Measurements from ENCODE around the gene MAP4K3.

Gene MAP4K3

DNA sequence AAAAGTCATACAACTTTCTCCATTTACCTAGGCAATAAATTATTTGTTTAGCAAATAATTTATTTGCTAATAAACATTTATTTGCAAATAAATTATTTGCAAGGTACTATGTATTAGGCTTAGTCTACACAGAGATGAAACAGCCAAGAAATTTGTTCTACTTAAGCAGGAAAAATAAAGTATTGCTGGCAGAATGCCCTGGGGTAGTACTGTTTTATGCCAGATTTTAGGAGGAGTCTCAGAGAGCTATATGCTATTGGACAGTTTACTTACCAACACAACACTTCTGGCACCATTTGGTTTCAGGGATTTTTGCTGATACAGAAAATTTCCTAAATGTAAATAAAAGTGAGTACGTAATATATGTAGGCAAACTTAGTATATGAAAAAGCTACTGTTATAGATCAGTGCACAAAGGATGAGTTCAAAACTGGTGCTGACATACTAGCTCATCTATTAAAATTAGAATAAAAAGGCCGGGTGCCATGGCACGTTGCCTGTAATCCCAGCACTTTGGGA lies 170.1 kb downstream of the MAP4K3 start:
- no peak overlapping the region for H3K27ac ChIP-seq
- no peaks in the 10 kb centered on the region for H3K9me3 ChIP-seq
- H3K36me3 ChIP-seq, result no peaks in the 10 kb centered on the region
- H3K4me1 ChIP-seq (ENCODE audit: control insufficient read depth in 1 of 2, insufficient read depth in 1 of 2, low read depth in 1 of 2, low read length in 1 of 2), result no peaks in the 10 kb centered on the region
- H3K27me3 ChIP-seq, result no peaks in the 10 kb centered on the region
- no peak overlapping the region for H3K4me3 ChIP-seq (ENCODE audit: low read depth in 1 of 2, low read length in 1 of 2)
- TF ChIP-seq, protein P1, sequence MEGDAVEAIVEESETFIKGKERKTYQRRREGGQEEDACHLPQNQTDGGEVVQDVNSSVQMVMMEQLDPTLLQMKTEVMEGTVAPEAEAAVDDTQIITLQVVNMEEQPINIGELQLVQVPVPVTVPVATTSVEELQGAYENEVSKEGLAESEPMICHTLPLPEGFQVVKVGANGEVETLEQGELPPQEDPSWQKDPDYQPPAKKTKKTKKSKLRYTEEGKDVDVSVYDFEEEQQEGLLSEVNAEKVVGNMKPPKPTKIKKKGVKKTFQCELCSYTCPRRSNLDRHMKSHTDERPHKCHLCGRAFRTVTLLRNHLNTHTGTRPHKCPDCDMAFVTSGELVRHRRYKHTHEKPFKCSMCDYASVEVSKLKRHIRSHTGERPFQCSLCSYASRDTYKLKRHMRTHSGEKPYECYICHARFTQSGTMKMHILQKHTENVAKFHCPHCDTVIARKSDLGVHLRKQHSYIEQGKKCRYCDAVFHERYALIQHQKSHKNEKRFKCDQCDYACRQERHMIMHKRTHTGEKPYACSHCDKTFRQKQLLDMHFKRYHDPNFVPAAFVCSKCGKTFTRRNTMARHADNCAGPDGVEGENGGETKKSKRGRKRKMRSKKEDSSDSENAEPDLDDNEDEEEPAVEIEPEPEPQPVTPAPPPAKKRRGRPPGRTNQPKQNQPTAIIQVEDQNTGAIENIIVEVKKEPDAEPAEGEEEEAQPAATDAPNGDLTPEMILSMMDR (IDR thresholded peaks at IDR 0.05), result no peak

DNA sequence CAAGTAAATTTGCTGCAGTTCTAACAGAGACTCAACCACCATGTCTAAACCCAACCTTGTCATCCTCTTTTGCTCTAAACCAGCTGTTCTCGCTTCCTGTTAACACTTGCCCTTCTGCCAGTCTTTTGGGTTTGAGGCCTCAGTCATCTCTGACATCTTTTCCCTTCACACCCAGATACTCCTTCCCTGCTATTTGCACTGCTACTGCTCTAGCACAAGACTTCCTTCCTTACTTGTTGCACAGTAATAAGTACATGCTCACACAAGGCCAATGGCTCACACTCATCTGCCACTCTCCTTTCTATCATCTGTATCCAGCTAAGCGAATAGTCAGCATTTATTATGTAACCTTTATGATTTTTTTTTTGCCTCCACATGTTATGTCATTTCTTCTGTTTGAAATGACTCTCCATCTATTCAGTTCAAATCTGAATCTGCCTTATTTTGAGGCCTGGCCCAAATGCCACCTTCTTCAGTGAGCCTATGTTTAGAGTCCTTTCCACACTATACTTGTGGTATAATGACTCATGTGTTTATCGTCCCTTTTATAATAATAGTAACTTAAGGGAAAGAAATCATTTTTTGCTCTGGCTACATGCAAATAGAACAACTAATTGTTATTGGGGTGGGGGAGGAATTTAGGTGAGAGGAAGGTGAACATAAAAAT lies 170.8 kb downstream of the MAP4K3 start:
- H3K27me3 ChIP-seq, result no peaks in the 10 kb centered on the region
- no peak overlapping the region for H3K27ac ChIP-seq
- TF ChIP-seq, protein P1 (IDR thresholded peaks at IDR 0.05), result no peak
- no peaks in the 10 kb centered on the region for H3K4me1 ChIP-seq (ENCODE audit: control insufficient read depth in 1 of 2, insufficient read depth in 1 of 2, low read depth in 1 of 2, low read length in 1 of 2)
- H3K4me3 ChIP-seq (ENCODE audit: low read depth in 1 of 2, low read length in 1 of 2), result no peak overlapping the region
- no peaks in the 10 kb centered on the region for H3K9me3 ChIP-seq
- H3K36me3 ChIP-seq, result no peaks in the 10 kb centered on the region

DNA sequence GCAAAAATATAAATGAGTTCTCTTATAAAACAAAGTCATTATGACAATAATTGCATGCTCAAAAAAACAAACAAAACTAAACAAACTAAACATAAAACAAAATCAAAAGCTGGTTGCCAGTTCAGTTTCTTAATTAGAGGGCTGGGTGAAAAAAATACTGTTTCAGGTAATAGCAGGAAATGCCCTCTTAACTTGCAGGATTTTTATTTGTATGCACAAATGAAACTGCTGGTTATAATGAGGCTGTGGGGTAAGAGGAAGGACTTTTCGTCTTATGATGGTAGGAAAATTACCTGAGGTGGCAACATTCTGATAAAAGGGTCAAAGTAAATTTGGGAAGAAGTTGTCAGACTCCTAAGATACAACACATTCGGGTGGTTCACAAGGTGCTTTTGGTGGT lies 171.8 kb downstream of the MAP4K3 start:
- Histone ChIP-seq H3K9me3 (no peaks in the 10 kb centered on the region), H3K27me3 (no peaks in the 10 kb centered on the region), H3K4me1 (ENCODE audit: control insufficient read depth in 1 of 2, insufficient read depth in 1 of 2, low read depth in 1 of 2, low read length in 1 of 2) (no peaks in the 10 kb centered on the region), H3K4me3 (ENCODE audit: low read depth in 1 of 2, low read length in 1 of 2) (no peak overlapping the region), H3K27ac (no peak overlapping the region), H3K36me3 (no peaks in the 10 kb centered on the region)
- TF ChIP-seq, protein P1 (IDR thresholded peaks at IDR 0.05), result no peak

DNA sequence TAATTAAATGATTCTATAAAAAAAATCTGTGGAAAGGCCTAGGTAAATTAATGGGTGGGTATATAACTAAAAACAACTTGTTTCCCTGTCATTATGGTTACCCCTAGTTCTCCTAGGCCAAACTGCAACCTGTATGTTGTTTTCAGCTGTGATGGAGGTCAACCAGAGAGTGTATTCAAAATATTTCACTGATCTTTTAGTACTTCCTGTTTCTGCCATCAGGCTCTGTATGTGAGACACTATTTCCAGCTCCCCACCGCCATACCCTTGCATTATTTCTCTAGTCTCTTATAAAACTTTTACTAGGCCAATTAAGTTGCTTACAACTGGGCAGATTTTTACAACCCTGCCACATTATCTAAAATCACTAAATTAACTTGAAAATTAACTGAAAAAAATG lies 172.4 kb downstream of the MAP4K3 start:
- H3K27me3 ChIP-seq, result no peaks in the 10 kb centered on the region
- H3K4me1 ChIP-seq (ENCODE audit: control insufficient read depth in 1 of 2, insufficient read depth in 1 of 2, low read depth in 1 of 2, low read length in 1 of 2), result no peaks in the 10 kb centered on the region
- TF ChIP-seq, protein P1 (IDR thresholded peaks at IDR 0.05), result no peak
- H3K9me3 ChIP-seq, result no peaks in the 10 kb centered on the region
- H3K4me3 ChIP-seq (ENCODE audit: low read depth in 1 of 2, low read length in 1 of 2), result no peak overlapping the region
- H3K36me3 ChIP-seq, result no peaks in the 10 kb centered on the region
- no peak overlapping the region for H3K27ac ChIP-seq

DNA sequence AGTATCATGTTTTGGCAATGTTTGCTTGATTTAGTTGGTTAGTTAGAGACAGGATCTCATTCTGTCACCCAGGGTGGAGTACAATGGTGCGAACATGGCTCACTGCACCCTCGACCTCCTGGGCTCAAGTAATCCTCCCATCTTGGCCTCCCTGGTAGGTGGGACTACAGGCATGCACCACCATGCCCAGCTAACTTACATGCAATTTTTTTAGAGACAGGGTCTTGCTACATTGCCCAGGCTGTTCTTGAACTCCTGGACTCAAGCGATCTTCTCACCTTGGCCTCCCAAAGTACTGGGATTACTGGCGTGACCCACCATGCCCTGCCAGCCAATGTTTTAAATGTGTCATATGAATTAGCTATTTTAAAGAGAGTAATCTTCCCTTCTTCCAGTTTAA lies 177.0 kb downstream of the MAP4K3 start:
- Histone ChIP-seq H3K4me3 (ENCODE audit: low read depth in 1 of 2, low read length in 1 of 2) (no peak overlapping the region), H3K27me3 (no peaks in the 10 kb centered on the region), H3K36me3 (no peaks in the 10 kb centered on the region), H3K4me1 (ENCODE audit: control insufficient read depth in 1 of 2, insufficient read depth in 1 of 2, low read depth in 1 of 2, low read length in 1 of 2) (no peaks in the 10 kb centered on the region), H3K27ac (no peak overlapping the region), H3K9me3 (no peaks in the 10 kb centered on the region)
- TF ChIP-seq, protein P1 (IDR thresholded peaks at IDR 0.05), result no peak

Data from neutrophil (primary cell).